ENCODE results near the gene GABRR1. TPM values are rescaled to one million over a fixed set of nuclear protein-coding genes. Genes with fewer than 3 reads are reported as not detected.
"Not testable (repeated sequence)": the region's sequence is repeated elsewhere in the genome, so short reads cannot be mapped to it uniquely, and the experiment has no call there.

Gene GABRR1
- total and polyA plus RNA-seq, 2 experiments from 2014 or later, result 0.14 to 0.37 TPM

DNA sequence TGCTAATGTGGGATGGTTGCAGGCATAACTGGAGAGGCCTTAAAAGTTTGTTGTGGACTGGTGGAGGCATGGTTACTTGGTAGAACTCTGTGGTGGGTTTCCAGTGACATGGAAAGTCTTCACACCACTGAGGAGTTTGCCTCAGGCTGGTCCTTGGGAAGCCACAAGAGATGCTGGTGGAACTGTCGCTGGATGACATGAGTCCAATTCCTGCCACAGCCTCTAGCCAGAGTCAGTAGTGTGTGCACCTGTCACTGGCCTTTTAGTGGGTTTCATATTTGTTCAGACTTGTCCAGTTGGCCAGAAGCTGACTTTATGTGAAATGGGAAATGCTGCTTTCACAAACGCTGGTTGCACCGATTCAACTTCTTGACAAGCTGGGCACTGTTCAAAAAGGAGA, 85.6 kb downstream of the GABRR1 start (continued):
- no peak for TF ChIP-seq CTCF (conservative IDR thresholded peaks at IDR 0.05; ENCODE audit: low read depth in 2 of 2)
- TF ChIP-seq ZNF114 (CRISPR knock-in tag; IDR thresholded peaks at IDR 0.05), result no peak

DNA sequence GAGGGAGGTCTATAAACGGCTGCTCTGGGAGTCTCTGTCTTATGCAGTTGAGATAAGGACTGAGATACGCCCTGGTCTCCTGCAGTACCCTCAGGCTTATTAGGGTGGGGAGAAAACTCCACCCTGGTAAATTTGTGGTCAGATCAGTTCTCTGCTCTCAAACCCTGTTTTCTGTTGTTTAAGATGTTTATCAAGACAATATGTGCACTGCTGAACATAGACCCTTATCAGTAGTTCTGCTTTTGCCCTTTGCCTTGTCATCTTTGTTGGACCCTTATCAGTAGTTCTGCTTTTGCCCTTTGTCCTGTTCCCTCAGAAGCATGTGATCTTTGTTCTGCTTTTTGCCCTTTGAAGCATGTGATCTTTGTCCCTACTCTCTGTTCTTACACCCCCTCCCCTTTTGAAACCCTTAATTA, 88.9 kb downstream of the GABRR1 start:
- not testable (repeated sequence) for H3K79me2 ChIP-seq (replicated peaks; ENCODE audit: insufficient read depth); H3K36me3 ChIP-seq (ENCODE audit: insufficient read depth); H3K4me2 ChIP-seq; H3K9me2 ChIP-seq (ENCODE audit: insufficient read depth); H3K4me3 Mint-ChIP-seq; H3K4me3 ChIP-seq; H3F3A ChIP-seq (replicated peaks; ENCODE audit: low read depth); H3K4me1 Mint-ChIP-seq; H3K36me3 Mint-ChIP-seq (ENCODE audit: low read depth); H3K27ac Mint-ChIP-seq; H3K9me3 Mint-ChIP-seq; H4K20me1 ChIP-seq (replicated peaks; ENCODE audit: insufficient read depth); H3K27ac ChIP-seq (ENCODE audit: low read depth); DNase-seq (ENCODE audit: low spot score); H2AFZ ChIP-seq; ATAC-seq; H3K4me1 ChIP-seq (ENCODE audit: insufficient read depth)
- peaks cover 12% of the 10 kb centered on the region for H3K27me3 Mint-ChIP-seq (ENCODE audit: insufficient read depth, low read depth, poor library complexity)
- H3K27me3 ChIP-seq (ENCODE audit: insufficient read depth), result peaks cover 37% of the 10 kb centered on the region

Other genes with a start within 250 kb of the GABRR1 start
- 38.6 and 40.7 TPM in 2 replicates for gene PNRC1, start 136.6 kb downstream of the GABRR1 start, total RNA-seq (2014; rRNA removed; shearing (Covaris generic))
- 33.7 and 35.0 TPM in 2 replicates for gene PNRC1, start 136.6 kb downstream of the GABRR1 start, polyA plus RNA-seq (2016; fragmentation: Nextera tagmentation; extraction: Ambion mirVana)
- 2.6 and 3.6 TPM in 2 replicates for gene SRSF12, start 99.3 kb downstream of the GABRR1 start, total RNA-seq (2014; rRNA removed; shearing (Covaris generic))
- 2.3 and 3.6 TPM in 2 replicates for gene SRSF12, start 99.3 kb downstream of the GABRR1 start, polyA plus RNA-seq (2016; fragmentation: Nextera tagmentation; extraction: Ambion mirVana)
- 10.2 and 13.9 TPM in 2 replicates for gene PM20D2, start 71.3 kb downstream of the GABRR1 start, total RNA-seq (2014; rRNA removed; shearing (Covaris generic))
- 3.4 and 4.4 TPM in 2 replicates for gene PM20D2, start 71.3 kb downstream of the GABRR1 start, polyA plus RNA-seq (2016; fragmentation: Nextera tagmentation; extraction: Ambion mirVana)
- 0.39 TPM in 1 of 2 replicates, not detected in the other for gene GABRR2, start 97.9 kb upstream of the GABRR1 start, total RNA-seq (2014; rRNA removed; shearing (Covaris generic))
- not detected in 2 replicates for gene GABRR2, start 97.9 kb upstream of the GABRR1 start, polyA plus RNA-seq (2016; fragmentation: Nextera tagmentation; extraction: Ambion mirVana)
- 10.3 and 13.1 TPM in 2 replicates for gene UBE2J1, start 135.4 kb upstream of the GABRR1 start, total RNA-seq (2014; rRNA removed; shearing (Covaris generic))
- gene UBE2J1, start 135.4 kb upstream of the GABRR1 start, polyA plus RNA-seq (2016; fragmentation: Nextera tagmentation; extraction: Ambion mirVana), result 6.4 and 7.5 TPM in 2 replicates
- gene RRAGD, start 194.9 kb upstream of the GABRR1 start, total RNA-seq (2014; rRNA removed; shearing (Covaris generic)), result 20.1 and 22.1 TPM in 2 replicates
- 7.0 and 8.5 TPM in 2 replicates for gene RRAGD, start 194.9 kb upstream of the GABRR1 start, polyA plus RNA-seq (2016; fragmentation: Nextera tagmentation; extraction: Ambion mirVana)
- 9.2 and 20.4 TPM in 2 replicates for gene ANKRD6, start 215.8 kb upstream of the GABRR1 start, total RNA-seq (2014; rRNA removed; shearing (Covaris generic))
- gene ANKRD6, start 215.8 kb upstream of the GABRR1 start, polyA plus RNA-seq (2016; fragmentation: Nextera tagmentation; extraction: Ambion mirVana), result 2.1 and 3.2 TPM in 2 replicates